IMR-90 (cell line): ENCODE data around the gene ANO2. TPM values are rescaled to one million over a fixed set of nuclear protein-coding genes. Genes with fewer than 3 reads are reported as not detected.

Source experiments
- ATAC-seq: fragments of 200-7000 bp; cut with Tn5 transposase; 2 replicates; pipeline ENCODE4 v1.9.1; 2020; ENCODE audit warnings: low read depth, mild to moderate bottlenecking, moderate library complexity
- BruUV-seq: library from RNA; stranded (reverse); fragments of 400-500 nt; replicated peaks from 2 replicates; lab custom pipeline; 2021; lab: Mats Ljungman, UMichigan
- CTCF ChIA-PET: fragments of 300-600 bp; formaldehyde crosslinking; extraction: SDS; loops from one replicate; lab custom pipeline; 2021; ENCODE audit warnings: antibody characterized with exemption; lab: Yijun Ruan, JAX
- POLR2A ChIA-PET: fragments of 300-600 bp; sonication (Branson Sonifier 250); formaldehyde crosslinking; loops from one replicate; lab custom pipeline; 2022; ENCODE audit warnings: antibody characterized with exemption; ENCODE audit not compliant: unreplicated experiment; lab: Charles Lee
- DNase-seq: peaks from one replicate; pipeline ENCODE4 v3.0.0; 2013
- H2AFZ ChIP-seq: replicated peaks from 2 replicates; pipeline ENCODE3; 2013; ENCODE audit warnings: low read length, mild to moderate bottlenecking; ENCODE audit not compliant: poor library complexity
- H2AK5ac ChIP-seq: 2 replicates; pipeline ENCODE4 v1.6.1; 2013; ENCODE audit warnings: low read depth, low read length, inconsistent platforms
- H2AK9ac ChIP-seq: replicated peaks from 2 replicates; pipeline ENCODE3; 2013; ENCODE audit warnings: mild to moderate bottlenecking, low read depth, low read length, moderate library complexity; ENCODE audit not compliant: poor library complexity
- H2BK120ac ChIP-seq: 2 replicates; pipeline ENCODE4 v1.6.1; 2013; ENCODE audit warnings: low read depth, low read length, inconsistent platforms
- H2BK15ac ChIP-seq: 3 replicates; pipeline ENCODE4 v1.6.1; 2013; ENCODE audit warnings: low read depth, low read length, inconsistent platforms
- H2BK20ac ChIP-seq: 2 replicates; pipeline ENCODE4 v1.6.1; 2013; ENCODE audit warnings: low read depth, mild to moderate bottlenecking, inconsistent platforms, low read length, moderate library complexity
- H2BK5ac ChIP-seq: 2 replicates; pipeline ENCODE4 v1.6.1; 2013; ENCODE audit warnings: mild to moderate bottlenecking, low read depth, low read length, inconsistent platforms; ENCODE audit not compliant: poor library complexity, severe bottlenecking
- H3K14ac ChIP-seq: replicated peaks from 2 replicates; pipeline ENCODE4 v1.6.1; 2013; ENCODE audit warnings: low read depth, low read length, inconsistent platforms
- H3K18ac ChIP-seq: 2 replicates; pipeline ENCODE4 v1.6.1; 2013; ENCODE audit warnings: low read depth, low read length, control low read depth
- H3K23ac ChIP-seq: 2 replicates; pipeline ENCODE4 v1.6.1; 2013; ENCODE audit warnings: low read depth, low read length, inconsistent platforms
- H3K27ac ChIP-seq: 2 replicates; pipeline ENCODE4 v1.5.1; 2013; ENCODE audit warnings: mild to moderate bottlenecking, control low read depth, low read length; ENCODE audit not compliant: insufficient read depth
- H3K27me3 ChIP-seq: 2 replicates; pipeline ENCODE4 v1.6.1; 2013; ENCODE audit warnings: low read length; ENCODE audit not compliant: control insufficient read depth, insufficient read depth
- H3K36me3 ChIP-seq: 2 replicates; pipeline ENCODE4 v1.6.1; 2013; ENCODE audit warnings: low read length, mixed read lengths; ENCODE audit not compliant: control insufficient read depth, insufficient read depth
- H3K4ac ChIP-seq: 2 replicates; pipeline ENCODE4 v1.6.1; 2013; ENCODE audit warnings: low read depth, low read length, inconsistent platforms
- H3K4me1 ChIP-seq: 2 replicates; pipeline ENCODE4 v1.6.1; 2013; ENCODE audit warnings: low read length, mixed read lengths; ENCODE audit not compliant: control insufficient read depth, insufficient read depth
- H3K4me2 ChIP-seq: 2 replicates; pipeline ENCODE4 v1.6.1; 2013; ENCODE audit warnings: low read depth, mild to moderate bottlenecking, control low read depth, low read length, moderate library complexity
- H3K4me3 ChIP-seq: 2 replicates; pipeline ENCODE4 v1.5.1; 2013; ENCODE audit warnings: low read depth, mild to moderate bottlenecking, control low read depth, low read length, moderate library complexity; ENCODE audit not compliant: insufficient read depth
- H3K56ac ChIP-seq: 2 replicates; pipeline ENCODE4 v1.6.1; 2013; ENCODE audit warnings: low read length, inconsistent platforms; ENCODE audit not compliant: insufficient read depth; ENCODE audit errors: extremely low read depth
- H3K79me1 ChIP-seq, 2 experiments: 2 replicates each; pipeline ENCODE4 v1.6.1; 2013; ENCODE audit warnings: low read length in 2 of 2, inconsistent platforms in 1 of 2, low read depth in 1 of 2
- H3K9ac ChIP-seq: 2 replicates; pipeline ENCODE4 v1.6.1; 2013; ENCODE audit warnings: low read depth, low read length, control low read depth
- H3K9me1 ChIP-seq: 2 replicates; pipeline ENCODE4 v1.6.1; 2013; ENCODE audit warnings: low read length, inconsistent platforms; ENCODE audit not compliant: insufficient read depth
- H3K9me3 ChIP-seq: 2 replicates; pipeline ENCODE4 v1.6.1; 2013; ENCODE audit warnings: low read length; ENCODE audit not compliant: control insufficient read depth, insufficient read depth
- H4K20me1 ChIP-seq: 2 replicates; pipeline ENCODE4 v1.6.1; 2013; ENCODE audit warnings: low read length, inconsistent platforms; ENCODE audit not compliant: insufficient read depth
- H4K5ac ChIP-seq: 2 replicates; pipeline ENCODE4 v1.6.1; 2013; ENCODE audit warnings: mild to moderate bottlenecking, low read depth, low read length, control low read depth
- H4K8ac ChIP-seq, 2 experiments: 2 replicates each; pipeline ENCODE4 v1.6.1; 2013; ENCODE audit warnings: low read depth in 2 of 2, low read length in 2 of 2, control low read depth in 1 of 2, inconsistent platforms in 1 of 2
- H4K91ac ChIP-seq: 2 replicates; pipeline ENCODE4 v1.6.1; 2013; ENCODE audit warnings: low read depth, low read length, inconsistent platforms; ENCODE audit not compliant: insufficient read depth
- BHLHE40 ChIP-seq: fragments of 150-350 bp; IDR thresholded peaks from 2 replicates; pipeline ENCODE4 v1.6.1; 2016; ENCODE audit warnings: mild to moderate bottlenecking, low read depth, low read length
- CHD1 ChIP-seq: IDR thresholded peaks from 2 replicates; pipeline ENCODE4 v1.6.1; 2012; ENCODE audit warnings: low read depth, low read length, improper control_type of control experiment
- FOS ChIP-seq: fragments of 150-350 bp; IDR thresholded peaks from 2 replicates; pipeline ENCODE4 v1.6.1; 2016; ENCODE audit warnings: low read depth, low read length
- MAFK ChIP-seq: IDR thresholded peaks from 2 replicates; pipeline ENCODE4 v1.6.1; 2012; ENCODE audit warnings: low read depth, low read length, improper control_type of control experiment
- MAZ ChIP-seq: IDR thresholded peaks from 2 replicates; pipeline ENCODE4 v1.6.1; 2012; ENCODE audit warnings: low read depth, mild to moderate bottlenecking, low read length, improper control_type of control experiment, moderate library complexity, borderline replicate concordance
- MXI1 ChIP-seq: IDR thresholded peaks from 2 replicates; pipeline ENCODE4 v1.6.1; 2012; ENCODE audit warnings: low read depth, mild to moderate bottlenecking, low read length, moderate library complexity, borderline replicate concordance
- NFE2L2 ChIP-seq: fragments of 150-350 bp; IDR thresholded peaks from 2 replicates; pipeline ENCODE4 v1.6.1; 2016; ENCODE audit warnings: low read depth, mild to moderate bottlenecking, low read length
- POLR2A ChIP-seq: IDR thresholded peaks from 2 replicates; pipeline ENCODE4 v1.6.1; 2012; ENCODE audit warnings: mild to moderate bottlenecking, low read depth, low read length
- RAD21 ChIP-seq: IDR thresholded peaks from 2 replicates; pipeline ENCODE4 v1.6.1; 2012; ENCODE audit warnings: low read length, improper control_type of control experiment
- RCOR1 ChIP-seq: IDR thresholded peaks from 2 replicates; pipeline ENCODE4 v1.6.1; 2012; ENCODE audit warnings: mild to moderate bottlenecking, low read length, improper control_type of control experiment; ENCODE audit not compliant: insufficient replicate concordance
- RFX5 ChIP-seq: IDR thresholded peaks from 2 replicates; pipeline ENCODE4 v1.8.0; 2012; ENCODE audit warnings: low read depth, mild to moderate bottlenecking, low read length, moderate library complexity
- SMC3 ChIP-seq: fragments of 150-350 bp; IDR thresholded peaks from 2 replicates; pipeline ENCODE4 v1.6.1; 2016; ENCODE audit warnings: low read depth, mild to moderate bottlenecking, antibody characterized with exemption, low read length, moderate library complexity
- USF2 ChIP-seq: fragments of 150-350 bp; IDR thresholded peaks from 2 replicates; pipeline ENCODE4 v1.6.1; 2017; ENCODE audit warnings: mild to moderate bottlenecking, antibody characterized with exemption, low read length, low read depth
- WGBS, 2 experiments: methylation state at CpG; one replicate each; pipeline versions ENCODE4 v1.1.5 to v1.1.7; 2013; ENCODE audit warnings: missing lambda C conversion rate in 2 of 2; ENCODE audit not compliant: insufficient read length in 1 of 2; ENCODE audit errors: extremely low coverage in 2 of 2; 5-methylcytosine and 5-hydroxymethylcytosine counted together
- dilution Hi-C: fragments of 300-500 bp; cut with HindIII; formaldehyde crosslinking; loops from one replicate; pipeline ENCODE4 v1.14.3; 2018; ENCODE audit warnings: low sequenced_read_pairs; ENCODE audit not compliant: unreplicated experiment
- in situ Hi-C: fragments of 300-500 bp; cut with MboI; formaldehyde crosslinking; loops from 3 replicates; pipeline ENCODE4 v1.14.3; 2019; ENCODE audit warnings: low sequenced_read_pairs, inconsistent platforms, mixed read lengths
- intact Hi-C: fragments of 100-400 bp; cut with micrococcal nuclease; formaldehyde crosslinking; loops from 2 replicates; pipeline ENCODE4 v1.10.0; 2022
- polyA plus RNA-seq, 3 experiments: library from polyadenylated mRNA; depleted of rRNA; stranded (reverse); fragments of >200 nt; gene quantifications; 2 replicates each; pipeline ENCODE4 v1.2.3, GENCODE V29; 2012; ENCODE audit warnings: low replicate concordance in 1 of 3
- total RNA-seq: library from RNA; depleted of rRNA; stranded (reverse); fragments of >200 nt; gene quantifications from 2 replicates; pipeline ENCODE4 v1.2.3, GENCODE V29; 2012
- TF ChIP-seq, protein P1 (sequence below): fragments of 150-350 bp; IDR thresholded peaks from 2 replicates; pipeline ENCODE4 v1.6.1; 2016; ENCODE audit warnings: low read depth, mild to moderate bottlenecking, low read length, moderate library complexity, borderline replicate concordance
- TF ChIP-seq, protein P2 (sequence below): conservative IDR thresholded peaks from 2 replicates; pipeline ENCODE4 v1.5.1; 2012; ENCODE audit warnings: mild to moderate bottlenecking, low read depth, low read length, improper control_type of control experiment

Gene ANO2
- total and polyA plus RNA-seq, 2 of the 4 experiments (the other 2 are of a cell fraction) = 0.22 TPM; not detected in 1

- Histone ChIP-seq H3K27ac (no peak overlapping the region), H3K9me1 (no peaks in the 10 kb centered on the region), H2AK9ac (no peak overlapping the region), H3K4me1 (no peaks in the 10 kb centered on the region), H3K9me3 (no peaks in the 10 kb centered on the region), H4K91ac (no peak overlapping the region), H4K20me1 (no peaks in the 10 kb centered on the region), H2AFZ (no peak overlapping the region), H2AK5ac (no peak overlapping the region), H3K14ac (no peak overlapping the region), H3K4ac (no peak overlapping the region), H3K56ac (no peak overlapping the region), H3K27me3 (peaks cover 19% of the 10 kb centered on the region), H4K8ac (no peak overlapping the region), H3K23ac (no peak overlapping the region), H4K5ac (no peak overlapping the region), H3K4me2 (no peak overlapping the region), H3K18ac (no peak overlapping the region), H2BK20ac (no peak overlapping the region), H3K9ac (no peak overlapping the region), H3K36me3 (no peaks in the 10 kb centered on the region), H3K4me3 (no peak overlapping the region), H2BK120ac (no peak overlapping the region), H3K79me1 (no peaks in the 10 kb centered on the region), H2BK5ac (no peak overlapping the region), H2BK15ac (no peak overlapping the region)
- dilution Hi-C loops = no loop called here
- WGBS, 2 experiments = 63% methylated on average over 3 of the region's 6 CpGs; no CpG with 5 or more reads in 1 of the 2 experiments
- DNase-seq (no peak), ATAC-seq (no peak)
- POLR2A ChIA-PET = no interaction called here
- in situ Hi-C loops = no loop called here
- no TSS peak for BruUV-seq
- intact Hi-C loops = no loop called here
- CTCF ChIA-PET = interaction anchor here (0.7 to 1.5 kb wide), 9 partner anchors 11 to 326 kb away, joined by 3 to 14 read pairs (median 3); no protein-coding TSS in a partner anchor
- TF ChIP-seq RAD21 = no peak
- no peak for TF ChIP-seq RFX5
- no peak for TF ChIP-seq MXI1
- TF ChIP-seq CHD1 = no peak
- TF ChIP-seq USF2 = no peak
- no peak for TF ChIP-seq MAZ
- TF ChIP-seq FOS = no peak
- TF ChIP-seq, protein P1, sequence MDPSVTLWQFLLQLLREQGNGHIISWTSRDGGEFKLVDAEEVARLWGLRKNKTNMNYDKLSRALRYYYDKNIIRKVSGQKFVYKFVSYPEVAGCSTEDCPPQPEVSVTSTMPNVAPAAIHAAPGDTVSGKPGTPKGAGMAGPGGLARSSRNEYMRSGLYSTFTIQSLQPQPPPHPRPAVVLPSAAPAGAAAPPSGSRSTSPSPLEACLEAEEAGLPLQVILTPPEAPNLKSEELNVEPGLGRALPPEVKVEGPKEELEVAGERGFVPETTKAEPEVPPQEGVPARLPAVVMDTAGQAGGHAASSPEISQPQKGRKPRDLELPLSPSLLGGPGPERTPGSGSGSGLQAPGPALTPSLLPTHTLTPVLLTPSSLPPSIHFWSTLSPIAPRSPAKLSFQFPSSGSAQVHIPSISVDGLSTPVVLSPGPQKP = no peak
- TF ChIP-seq, protein P2, sequence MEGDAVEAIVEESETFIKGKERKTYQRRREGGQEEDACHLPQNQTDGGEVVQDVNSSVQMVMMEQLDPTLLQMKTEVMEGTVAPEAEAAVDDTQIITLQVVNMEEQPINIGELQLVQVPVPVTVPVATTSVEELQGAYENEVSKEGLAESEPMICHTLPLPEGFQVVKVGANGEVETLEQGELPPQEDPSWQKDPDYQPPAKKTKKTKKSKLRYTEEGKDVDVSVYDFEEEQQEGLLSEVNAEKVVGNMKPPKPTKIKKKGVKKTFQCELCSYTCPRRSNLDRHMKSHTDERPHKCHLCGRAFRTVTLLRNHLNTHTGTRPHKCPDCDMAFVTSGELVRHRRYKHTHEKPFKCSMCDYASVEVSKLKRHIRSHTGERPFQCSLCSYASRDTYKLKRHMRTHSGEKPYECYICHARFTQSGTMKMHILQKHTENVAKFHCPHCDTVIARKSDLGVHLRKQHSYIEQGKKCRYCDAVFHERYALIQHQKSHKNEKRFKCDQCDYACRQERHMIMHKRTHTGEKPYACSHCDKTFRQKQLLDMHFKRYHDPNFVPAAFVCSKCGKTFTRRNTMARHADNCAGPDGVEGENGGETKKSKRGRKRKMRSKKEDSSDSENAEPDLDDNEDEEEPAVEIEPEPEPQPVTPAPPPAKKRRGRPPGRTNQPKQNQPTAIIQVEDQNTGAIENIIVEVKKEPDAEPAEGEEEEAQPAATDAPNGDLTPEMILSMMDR = no peak
- no peak for TF ChIP-seq BHLHE40
- no peak for TF ChIP-seq MAFK
- TF ChIP-seq NFE2L2 = no peak
- no peak for TF ChIP-seq RCOR1
- TF ChIP-seq POLR2A = no peak
- no peak for TF ChIP-seq SMC3
Measured at GRCh38 chr12:5746036-5746908, 198.8 kb downstream of the ANO2 start.
